HEK293T (cell line): ENCODE results near the gene TBCK.
A peak's percentile ranks its signal among the peaks of the same experiment; 100 is the strongest.

Experiments used
- CTCF ChIA-PET: fragments of 350-600 bp; formaldehyde crosslinking; extraction: SDS; loops from one replicate; lab custom pipeline; 2021; ENCODE audit warnings: antibody characterized with exemption, inconsistent platforms; lab: Yijun Ruan, JAX
- POLR2A ChIA-PET: fragments of 350-600 bp; formaldehyde crosslinking; extraction: SDS; loops from one replicate; lab custom pipeline; 2020; ENCODE audit warnings: antibody characterized with exemption, inconsistent platforms; lab: Yijun Ruan, JAX
- DNase-seq: peaks from one replicate; pipeline ENCODE4 v3.0.0; 2012; ENCODE audit warnings: mixed read lengths; ENCODE audit errors: extremely low spot score
- ARNT ChIP-seq: fragments of 450-650 bp; IDR thresholded peaks from 2 replicates; pipeline ENCODE4 v1.6.1; 2017; ENCODE audit warnings: mild to moderate bottlenecking
- BHLHE40 ChIP-seq: fragments of 450-650 bp; IDR thresholded peaks from 2 replicates; pipeline ENCODE4 v1.6.1; 2016; ENCODE audit warnings: mild to moderate bottlenecking, moderate library complexity, borderline replicate concordance
- CTBP1 ChIP-seq: fragments of 450-650 bp; IDR thresholded peaks from 2 replicates; pipeline ENCODE4 v1.6.1; 2016; ENCODE audit warnings: borderline replicate concordance
- ELF4 ChIP-seq: fragments of 450-650 bp; IDR thresholded peaks from 2 replicates; pipeline ENCODE4 v1.6.1; 2017; ENCODE audit warnings: antibody characterized with exemption
- FOXA1 ChIP-seq: fragments of 450-650 bp; IDR thresholded peaks from 2 replicates; pipeline ENCODE4 v1.6.1; 2016; ENCODE audit warnings: mild to moderate bottlenecking
- FOXK2 ChIP-seq: fragments of 450-650 bp; IDR thresholded peaks from 2 replicates; pipeline ENCODE4 v1.6.1; 2016; ENCODE audit warnings: mild to moderate bottlenecking
- FOXM1 ChIP-seq: fragments of 450-650 bp; IDR thresholded peaks from 2 replicates; pipeline ENCODE4 v1.6.1; 2017; ENCODE audit warnings: mild to moderate bottlenecking, borderline replicate concordance
- HDGF ChIP-seq: fragments of 450-650 bp; IDR thresholded peaks from 2 replicates; pipeline ENCODE4 v1.6.1; 2017; ENCODE audit warnings: antibody characterized with exemption, borderline replicate concordance
- L3MBTL2 ChIP-seq: fragments of 450-650 bp; conservative IDR thresholded peaks from 2 replicates; pipeline ENCODE4 v1.6.1; 2016; ENCODE audit warnings: mild to moderate bottlenecking
- LEF1 ChIP-seq: fragments of 450-650 bp; IDR thresholded peaks from 2 replicates; pipeline ENCODE4 v1.6.1; 2017; ENCODE audit warnings: mild to moderate bottlenecking, borderline replicate concordance
- NFRKB ChIP-seq: fragments of 450-650 bp; IDR thresholded peaks from 2 replicates; pipeline ENCODE4 v1.6.1; 2016; ENCODE audit warnings: mild to moderate bottlenecking, moderate library complexity
- PKNOX1 ChIP-seq: fragments of 450-650 bp; IDR thresholded peaks from 2 replicates; pipeline ENCODE4 v1.6.1; 2016
- SP1 ChIP-seq: fragments of 450-650 bp; IDR thresholded peaks from 2 replicates; pipeline ENCODE4 v1.6.1; 2017
- SUZ12 ChIP-seq: fragments of 450-650 bp; IDR thresholded peaks from 2 replicates; pipeline ENCODE4 v1.6.1; 2016; ENCODE audit warnings: mild to moderate bottlenecking
- TARDBP ChIP-seq: fragments of 450-650 bp; IDR thresholded peaks from 2 replicates; pipeline ENCODE4 v1.6.1; 2016
- ZNF384 ChIP-seq: fragments of 450-650 bp; IDR thresholded peaks from 2 replicates; pipeline ENCODE4 v1.6.1; 2016

The TBCK gene

GRCh38 chr4:106019771-106020170 lies 296.2 kb downstream of the TBCK start:
- no peak for TF ChIP-seq HDGF
- TF ChIP-seq BHLHE40, result no peak
- no peak for TF ChIP-seq SUZ12
- TF ChIP-seq NFRKB, result no peak
- no peak for TF ChIP-seq SP1
- no peak for TF ChIP-seq TARDBP
- TF ChIP-seq L3MBTL2, result no peak
- TF ChIP-seq FOXM1, result no peak
- TF ChIP-seq PKNOX1, result no peak
- DNase-seq, result no peak
- ChIA-PET CTCF (no interaction called here), POLR2A (no interaction called here)

GRCh38 chr4:106017975-106018374 lies 298.0 kb downstream of the TBCK start:
- TF ChIP-seq NFRKB, result no peak
- TF ChIP-seq FOXK2, result no peak
- TF ChIP-seq BHLHE40, result no peak
- no peak for TF ChIP-seq FOXM1
- no peak for TF ChIP-seq PKNOX1
- TF ChIP-seq FOXA1, result no peak
- no peak for TF ChIP-seq LEF1
- no peak for TF ChIP-seq HDGF
- no peak for TF ChIP-seq ELF4
- no peak for TF ChIP-seq SP1
- ChIA-PET POLR2A (no interaction called here), CTCF (no interaction called here)
- no peak for DNase-seq

GRCh38 chr4:106011387-106011786 lies 304.6 kb downstream of the TBCK start:
- ChIA-PET POLR2A (no interaction called here), CTCF (no interaction called here)
- DNase-seq, result no peak
- TF ChIP-seq HDGF (no peak), CTBP1 (no peak)

- ChIA-PET POLR2A (no interaction called here), CTCF (no interaction called here)
- TF ChIP-seq HDGF (no peak), BHLHE40 (no peak), SP1 (no peak), LEF1 (no peak), FOXK2 (no peak), NFRKB (no peak)
- no peak for DNase-seq
These were observed 305.2 kb downstream of the TBCK start for GRCh38 chr4:106010761-106011160.

- ChIA-PET CTCF (no interaction called here), POLR2A (no interaction called here)
- TF ChIP-seq FOXM1 (no peak), FOXK2 (no peak), BHLHE40 (no peak), FOXA1 (no peak), SUZ12 (no peak), CTBP1 (no peak), NFRKB (no peak), LEF1 (no peak), HDGF (no peak), ARNT (no peak), ZNF384 (no peak), PKNOX1 (no peak), L3MBTL2 (no peak), TARDBP (no peak), SP1 (no peak), ELF4 (no peak)
- DNase-seq, result no peak
These were observed 313.0 kb downstream of the TBCK start for GRCh38 chr4:106002994-106003393.

- ChIA-PET POLR2A (no interaction called here), CTCF (interaction anchor here (0.7 kb wide), 1 partner anchor 142 kb away, joined by 3 read pairs; no protein-coding TSS in a partner anchor)
- peak; percentile 76 for TF ChIP-seq PKNOX1
- no peak for TF ChIP-seq FOXM1
- DNase-seq, result no peak
These were observed 317.6 kb downstream of the TBCK start for GRCh38 chr4:105998171-105999063.
